Stomach (tissue), 9 donors: ENCODE measurements around the gene TRO. TPM values are rescaled to one million over a fixed set of nuclear protein-coding genes. Genes with fewer than 3 reads are reported as not detected.

Experiments
- DNase-seq, 2 donors: peaks; one replicate each; pipeline versions ENCODE4 v3.0.0 to v3.0.0-alpha.2; 2013 to 2019
- H3K27ac ChIP-seq, 5 donors: fragments of 200-600 bp in 4 of 5; sonication (generic) in 4 of 5; one replicate each; pipeline ENCODE4 v1.5.1; 2013 to 2019; ENCODE audit warnings: mild to moderate bottlenecking in 1 of 5, moderate library complexity in 1 of 5
- H3K27me3 ChIP-seq, 3 donors: fragments of 200-600 bp; sonication (generic); one replicate each; pipeline ENCODE4 v1.5.1; 2017 to 2019; ENCODE audit warnings: mixed run types in 1 of 3
- H3K36me3 ChIP-seq, 4 donors: fragments of 200-600 bp; sonication (generic); 1 replicate in 3 of 4; 2 replicates in 1 of 4; pipeline ENCODE4 v1.5.1; 2016 to 2019
- H3K4me1 ChIP-seq, 4 donors: fragments of 200-600 bp; sonication (generic); one replicate each; pipeline ENCODE4 v1.5.1; 2016 to 2019
- H3K4me3 ChIP-seq, 4 donors: fragments of 200-600 bp; sonication (generic) in 3 of 4; one replicate each; pipeline ENCODE4 v1.5.1; 2016 to 2019; ENCODE audit warnings: mild to moderate bottlenecking in 1 of 4
- H3K9me3 ChIP-seq, 4 donors: fragments of 200-600 bp; sonication (generic); one replicate each; pipeline ENCODE4 v1.5.1; 2016 to 2019
- CTCF ChIP-seq, 7 experiments: fragments of 450-650 bp in 4 of 7; fragments of 200-600 bp in 3 of 7; sonication (generic) in 3 of 7; IDR thresholded peaks; one replicate each; pipeline ENCODE4 v1.5.1; 2016 to 2019; ENCODE audit warnings: antibody characterized with exemption in 7 of 7, control low read depth in 2 of 7, mild to moderate bottlenecking in 1 of 7
- EP300 ChIP-seq: sonication (generic); formaldehyde crosslinking; IDR thresholded peaks from one replicate; pipeline ENCODE4 v1.6.1; 2017; ENCODE audit warnings: antibody characterized with exemption
- POLR2A ChIP-seq, 4 donors: fragments of 450-650 bp; IDR thresholded peaks; one replicate each; pipeline ENCODE4 v1.6.1; 2016; ENCODE audit warnings: antibody characterized with exemption in 4 of 4, control low read depth in 2 of 4, mild to moderate bottlenecking in 1 of 4, moderate library complexity in 1 of 4
- POLR2AphosphoS5 ChIP-seq, 3 donors: sonication (generic); formaldehyde crosslinking; IDR thresholded peaks; one replicate each; pipeline ENCODE4 v1.6.1; 2016; ENCODE audit warnings: antibody characterized with exemption in 3 of 3
- WGBS, 5 donors: extraction: QIAGEN DNeasy Blood & Tissue Kit in 3 of 5; methylation state at CpG; one replicate each; pipeline versions ENCODE4 v1.1.5 to v1.1.7; 2013 to 2018; 5-methylcytosine and 5-hydroxymethylcytosine counted together
- intact Hi-C: fragments of 100-400 bp; cut with DNase I; formaldehyde crosslinking; loops from one replicate; pipeline ENCODE4 v1.15.1; 2023; ENCODE audit warnings: low total_unique reads
- polyA plus RNA-seq, 3 donors: library from polyadenylated mRNA; stranded (reverse); fragments of 200-250 nt; gene quantifications; one replicate each; pipeline ENCODE4 v1.2.3, GENCODE V29; 2013
- total RNA-seq, 5 donors: library from RNA; depleted of rRNA; stranded (reverse); fragments of >200 nt; gene quantifications; one replicate each; pipeline versions ENCODE4 v1.1.0 to v1.2.3, GENCODE V29; 2014 to 2016
- donor health status: healthy with polysubstance abuse.
- donor health status: Bipolar disorder and iron deficiency.
- donor health status: healthy.

TRO gene
- total and polyA plus RNA-seq, 8 donors, result 0.45 to 25.3 (median 4.1) TPM

GRCh38 chrX:54923376-54923775, 2.8 kb downstream of the TRO start:
- TF ChIP-seq EP300 (no peak), POLR2AphosphoS5 (IDR thresholded peaks at IDR 0.05) (no peak), CTCF (IDR thresholded peaks at IDR 0.05) (no peak), POLR2A (IDR thresholded peaks at IDR 0.05) (no peak)
- peaks cover 0 to 22% (median 1%) of the 10 kb centered on the region in 4 donors for H3K36me3 ChIP-seq
- H3K4me3 ChIP-seq, result no peak overlapping the region
- H3K27ac ChIP-seq, result no peak overlapping the region
- WGBS, 5 donors, result 74 to 97% (median 95%) methylated on average over 5 to 7 of the region's 7 CpGs
- no peak for DNase-seq
- H3K4me1 ChIP-seq, result no peaks in the 10 kb centered on the region
- H3K27me3 ChIP-seq, result peaks cover 0 to 6% (median 0%) of the 10 kb centered on the region in 3 donors
- H3K9me3 ChIP-seq, result peaks cover 0 to 13% (median 3%) of the 10 kb centered on the region in 4 donors
- intact Hi-C loops, result no loop called here

- Histone ChIP-seq H3K4me1 (no peaks in the 10 kb centered on the region), H3K36me3 (peaks cover 0 to 45% (median 13%) of the 10 kb centered on the region in 4 donors), H3K27ac (no peak overlapping the region), H3K4me3 (no peak overlapping the region), H3K27me3 (no peaks in the 10 kb centered on the region), H3K9me3 (peaks cover 0 to 19% (median 3%) of the 10 kb centered on the region in 4 donors)
- DNase-seq, result no peak
- TF ChIP-seq POLR2A (IDR thresholded peaks at IDR 0.05), result no peak
- no peak for TF ChIP-seq EP300
- no peak for TF ChIP-seq CTCF (IDR thresholded peaks at IDR 0.05)
- no peak for TF ChIP-seq POLR2AphosphoS5 (IDR thresholded peaks at IDR 0.05)
- intact Hi-C loops, result no loop called here
- 18 to 75% (median 61%) methylated on average over 1 to 2 of the region's 2 CpGs for WGBS, 5 donors
Measured at GRCh38 chrX:54926978-54927377, 6.4 kb downstream of the TRO start.

GRCh38 chrX:54928876-54929275, 8.3 kb downstream of the TRO start:
- DNase-seq, result no peak
- WGBS, 5 donors, result 88 to 97% (median 96%) methylated on average over 3 of the region's 3 CpGs; no CpG with 5 or more reads in 1 of the 5 donors
- TF ChIP-seq POLR2AphosphoS5 (IDR thresholded peaks at IDR 0.05) (no peak), EP300 (no peak), CTCF (IDR thresholded peaks at IDR 0.05) (no peak), POLR2A (IDR thresholded peaks at IDR 0.05) (no peak)
- intact Hi-C loops, result no loop called here
- H3K36me3 ChIP-seq, result peaks cover 0 to 45% (median 13%) of the 10 kb centered on the region in 4 donors
- no peaks in the 10 kb centered on the region for H3K27me3 ChIP-seq
- H3K4me1 ChIP-seq, result no peaks in the 10 kb centered on the region
- H3K27ac ChIP-seq, result no peak overlapping the region
- peaks cover 0 to 19% (median 3%) of the 10 kb centered on the region in 4 donors for H3K9me3 ChIP-seq
- no peak overlapping the region for H3K4me3 ChIP-seq

GRCh38 chrX:54930291-54931049, 9.8 kb downstream of the TRO start:
- WGBS, 5 donors, result 87 to 98% (median 95%) methylated on average over 6 to 17 of the region's 17 CpGs
- Histone ChIP-seq H3K27me3 (peaks cover 0 to 6% (median 0%) of the 10 kb centered on the region in 3 donors), H3K36me3 (peaks cover 0 to 45% (median 13%) of the 10 kb centered on the region in 4 donors), H3K9me3 (peaks cover 0 to 19% (median 3%) of the 10 kb centered on the region in 4 donors), H3K4me1 (no peaks in the 10 kb centered on the region), H3K4me3 (no peak overlapping the region), H3K27ac (no peak overlapping the region)
- intact Hi-C loops, result no loop called here
- DNase-seq, result no peak
- TF ChIP-seq POLR2AphosphoS5 (IDR thresholded peaks at IDR 0.05) (no peak), POLR2A (IDR thresholded peaks at IDR 0.05) (no peak), EP300 (no peak), CTCF (IDR thresholded peaks at IDR 0.05) (no peak)
